Amniotic stem cell (primary cell): ENCODE results near the gene BCLAF1.
"Not testable (repeated sequence)": the region's sequence is repeated elsewhere in the genome, so short reads cannot be mapped to it uniquely, and the experiment has no call there.

Source experiments
- DNase-seq: peaks from one replicate; lab custom pipeline; 2025; lab: John Stamatoyannopoulos, UW

The BCLAF1 gene

DNA sequence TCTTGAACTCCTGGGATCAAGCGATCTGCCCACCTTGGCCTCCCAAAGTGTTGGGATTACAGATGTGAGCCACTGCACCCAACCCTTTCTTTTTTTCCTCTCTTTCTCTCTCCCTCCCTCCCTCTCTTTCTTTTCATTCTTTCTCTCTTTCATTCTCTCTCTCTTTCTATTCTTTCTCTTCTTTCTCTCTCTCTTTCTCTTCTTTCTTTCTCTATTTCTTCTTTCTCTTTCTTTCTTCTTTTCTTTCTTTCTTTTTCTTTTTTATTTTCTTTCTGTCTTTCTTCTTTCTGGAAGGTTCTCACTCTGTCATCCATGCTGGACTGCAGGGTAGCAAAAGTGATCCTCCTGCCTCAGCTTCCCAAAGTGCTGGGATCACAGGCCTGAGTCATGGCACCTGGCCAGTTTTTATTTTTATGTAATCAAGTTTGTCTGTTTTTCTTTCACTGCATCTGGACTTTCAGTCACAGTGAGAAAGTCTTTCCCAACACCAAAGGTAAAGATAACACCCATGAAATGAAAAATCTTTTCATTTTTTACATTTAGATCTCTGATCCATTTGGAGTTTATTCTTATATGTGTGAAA is 20.2 kb upstream of the BCLAF1 start:
- DNase-seq = no peak

DNA sequence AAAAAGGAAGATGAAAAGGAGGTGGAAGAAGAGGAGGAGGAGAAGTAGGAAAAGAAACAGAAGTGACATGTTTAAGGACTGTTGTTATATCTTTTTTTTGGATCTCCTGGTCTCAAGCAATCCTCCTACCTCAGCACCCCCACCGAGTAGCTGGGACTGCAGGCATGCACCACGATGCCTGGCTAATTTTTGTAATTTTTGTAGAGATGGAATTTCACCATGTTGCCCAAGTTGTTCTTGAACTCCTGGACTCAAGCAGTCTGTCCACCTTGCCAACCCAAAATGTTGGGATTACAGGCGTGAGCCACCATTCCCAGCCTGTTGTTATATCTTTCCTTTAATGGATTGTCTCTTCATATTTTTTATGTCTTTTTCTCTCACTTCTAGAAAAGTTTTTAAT is 19.5 kb upstream of the BCLAF1 start:
- no peak for DNase-seq

- DNase-seq = not testable (repeated sequence)
Observed at GRCh38 chr6:136308469-136308868, 18.8 kb upstream of the BCLAF1 start.

GRCh38 chr6:136307351-136307750 is 17.7 kb upstream of the BCLAF1 start:
- no peak for DNase-seq

DNA sequence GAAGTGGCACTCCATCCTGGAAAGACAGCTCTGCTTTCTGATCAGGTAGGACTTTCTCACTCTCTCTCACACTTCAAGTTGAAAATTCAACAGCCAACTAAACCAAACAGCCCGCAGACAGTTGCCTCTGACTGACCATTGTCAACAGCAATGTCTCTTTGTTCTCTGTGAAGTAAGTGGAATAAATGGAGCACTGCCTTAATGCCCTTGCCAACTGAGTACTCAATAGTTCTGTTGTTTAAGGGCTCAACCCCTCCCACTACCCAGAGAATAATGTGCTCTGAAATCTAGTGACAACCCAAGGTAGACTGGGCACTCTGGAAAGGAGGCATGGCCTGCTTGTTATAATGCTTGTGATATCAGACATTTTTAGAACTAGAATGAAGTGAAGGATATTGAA is 16.8 kb upstream of the BCLAF1 start:
- no peak for DNase-seq

- no peak for DNase-seq
Observed at GRCh38 chr6:136304410-136304809, 14.8 kb upstream of the BCLAF1 start.

DNA sequence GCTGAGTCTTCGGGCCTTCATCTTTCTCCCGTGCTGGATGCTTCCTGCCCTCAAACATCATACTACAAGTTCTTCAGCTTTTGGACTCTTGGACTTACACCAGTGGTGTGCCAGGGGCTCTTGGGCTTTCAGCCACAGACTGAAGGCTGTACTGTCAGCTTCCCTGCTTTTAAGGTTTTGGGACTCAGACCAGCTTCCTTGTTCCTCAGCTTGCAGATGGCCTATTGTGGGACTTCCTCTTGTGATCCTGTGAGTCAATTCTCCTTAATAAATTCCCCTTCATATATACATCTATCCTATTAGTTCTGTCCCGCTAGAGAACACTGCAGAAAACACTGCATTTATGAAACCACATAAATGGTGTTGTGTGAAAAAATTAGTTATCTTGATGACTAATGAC is 13.9 kb upstream of the BCLAF1 start:
- DNase-seq = no peak

DNA sequence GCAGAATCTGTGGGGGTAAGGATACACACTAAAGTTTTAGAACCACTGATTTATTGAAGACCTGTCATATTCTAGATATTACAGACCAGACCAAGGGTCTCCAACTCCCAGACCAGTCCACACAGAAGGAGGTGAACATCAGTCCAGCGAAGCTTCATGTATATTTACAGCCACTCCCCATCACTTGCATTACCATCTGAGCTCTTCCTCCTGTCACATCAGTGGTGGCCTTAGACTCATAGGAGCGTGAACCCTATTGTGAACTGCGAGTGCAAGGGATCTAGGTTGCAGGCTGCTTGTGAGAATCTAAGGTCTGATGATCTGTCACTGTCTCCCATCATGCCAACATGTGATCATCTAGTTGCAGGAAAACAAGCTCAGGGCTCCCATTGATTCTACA is 5.0 kb upstream of the BCLAF1 start:
- DNase-seq = no peak

- DNase-seq = peak; percentile 38
Observed at GRCh38 chr6:136290410-136291010, 864 bp upstream of the BCLAF1 start.

DNA sequence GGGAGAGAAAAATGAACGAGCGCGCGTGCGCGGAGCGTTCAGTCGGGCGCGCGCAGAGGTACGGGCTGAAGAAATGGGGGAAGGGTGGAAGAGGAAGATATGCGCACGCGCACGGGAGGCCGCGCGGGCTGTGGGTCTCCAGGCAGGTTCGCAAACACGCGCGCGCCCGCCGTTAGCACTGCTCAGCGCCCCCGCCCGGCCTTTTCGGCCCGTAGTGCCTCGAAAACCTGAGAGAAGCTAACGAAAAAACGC is 393 bp downstream of the BCLAF1 start:
- peak; percentile 85 for DNase-seq

DNA sequence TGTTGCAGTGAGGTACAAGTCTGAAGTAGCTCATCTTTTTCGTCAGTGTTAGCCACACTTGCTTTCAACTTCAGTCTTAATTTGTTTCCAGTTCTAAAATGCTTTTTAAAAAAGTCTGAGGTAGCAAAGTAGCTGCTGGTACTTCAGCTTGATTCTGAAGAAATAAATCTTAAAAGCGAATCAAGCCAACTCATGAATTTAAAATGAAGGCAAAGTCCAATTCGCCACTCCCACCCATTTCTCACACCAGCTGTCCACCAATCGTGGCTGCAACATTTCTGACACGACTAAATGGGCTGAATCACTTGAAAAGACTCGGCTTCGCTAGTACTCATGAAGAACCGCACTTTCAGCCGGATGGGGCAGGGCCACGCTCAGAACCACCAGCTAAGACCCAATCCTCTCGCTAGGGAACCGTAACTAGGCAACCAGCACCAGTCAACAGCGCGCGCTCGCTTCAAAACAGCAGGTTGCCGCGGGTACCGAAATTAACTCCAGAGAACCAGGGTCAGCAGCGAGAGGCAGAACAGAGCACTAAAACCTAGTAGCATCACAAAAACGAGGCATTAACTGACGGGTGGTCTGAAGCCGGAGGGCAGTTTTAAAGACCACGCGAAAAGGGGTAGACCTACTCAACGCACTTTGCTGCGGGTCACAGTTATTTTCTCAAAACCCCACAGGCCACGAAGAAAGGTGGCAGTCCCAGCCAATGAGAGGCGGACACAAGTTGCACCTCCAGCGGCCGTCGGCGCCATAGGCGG is 900 bp downstream of the BCLAF1 start:
- DNase-seq = peak; percentile 93

DNA sequence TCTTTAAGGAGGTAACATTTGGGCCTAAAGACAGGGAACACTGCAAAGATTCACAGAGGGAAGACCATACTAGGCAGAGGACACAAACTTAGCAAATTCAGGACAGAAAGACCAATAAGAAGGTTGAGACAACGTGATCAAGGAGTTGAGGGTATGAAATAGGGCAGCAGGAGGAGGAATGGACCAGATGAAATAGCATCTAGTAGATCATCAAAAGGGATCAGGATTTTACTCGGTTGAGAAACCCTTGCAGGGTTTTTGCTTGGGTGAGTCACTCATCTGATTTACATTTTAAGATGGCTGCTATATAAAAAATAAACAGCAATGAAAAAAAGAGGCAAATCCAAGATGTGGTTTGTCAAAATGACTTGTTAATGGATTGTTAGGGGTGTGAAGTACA is 4.7 kb downstream of the BCLAF1 start:
- DNase-seq = peak; percentile 5

DNA sequence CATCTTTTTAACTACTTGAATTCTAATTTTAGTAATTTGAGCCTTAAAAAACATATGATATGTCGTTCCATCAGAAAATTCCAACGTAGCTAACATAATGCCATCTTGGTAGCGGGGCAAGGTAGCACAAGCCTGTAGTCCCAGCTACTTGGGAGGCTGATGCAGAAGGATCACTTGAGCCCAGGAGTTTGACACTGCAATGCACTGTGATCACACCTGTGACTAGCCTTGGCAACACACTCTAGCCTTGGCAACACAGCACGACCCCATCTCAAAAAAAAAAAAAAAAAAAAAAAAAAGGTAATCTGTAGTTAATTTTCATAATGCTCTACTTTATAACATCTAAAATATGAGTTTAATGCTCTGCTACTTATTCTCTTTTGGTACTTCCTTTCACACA is 6.7 kb downstream of the BCLAF1 start:
- no peak for DNase-seq

DNA sequence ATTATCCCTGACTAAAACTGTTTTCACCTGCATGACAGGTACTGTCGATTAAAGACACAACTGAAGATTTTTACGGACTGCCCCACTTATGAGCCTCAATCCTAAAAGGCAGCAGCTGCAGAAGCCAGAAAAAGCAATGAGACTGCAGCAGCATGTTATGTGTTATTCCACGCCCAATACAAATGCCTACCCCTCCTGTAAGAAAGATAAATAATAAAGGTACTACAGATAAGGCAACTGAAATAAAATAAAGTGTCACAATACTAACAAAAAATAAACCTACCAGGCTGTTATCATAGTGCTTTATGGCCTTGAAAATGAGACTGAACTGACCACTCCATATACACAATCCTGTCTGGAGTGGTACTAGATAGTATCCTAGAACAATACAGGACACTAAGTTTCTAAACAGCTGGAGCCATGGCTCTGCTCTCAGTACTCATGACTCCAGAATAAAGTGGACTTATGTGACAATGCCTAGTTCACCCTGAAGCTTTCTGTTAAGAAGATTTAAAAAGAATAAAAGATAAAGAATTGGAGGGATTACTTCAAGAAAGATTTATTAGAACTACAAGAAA is 9.5 kb downstream of the BCLAF1 start:
- DNase-seq = no peak

GRCh38 chr6:136274062-136274461 is 15.6 kb downstream of the BCLAF1 start:
- no peak for DNase-seq

DNA sequence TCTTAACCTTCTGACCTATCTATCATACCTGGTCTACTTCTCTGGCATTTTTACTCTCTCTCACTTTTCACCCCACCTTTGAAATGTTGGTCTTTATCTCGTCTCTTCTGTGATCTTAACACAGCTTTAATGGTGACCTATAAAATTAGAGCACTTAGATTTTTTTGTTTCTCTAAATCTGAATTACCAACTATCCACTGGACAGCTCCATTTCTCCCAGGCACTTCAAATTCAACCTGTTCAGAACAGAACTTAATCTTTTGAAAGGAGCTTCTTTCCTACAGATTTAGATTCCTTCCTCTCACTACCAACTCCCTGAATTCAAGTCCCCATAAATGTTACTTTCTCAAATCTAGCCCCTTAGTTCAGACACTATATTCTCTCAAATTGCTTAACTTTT is 24.5 kb downstream of the BCLAF1 start:
- DNase-seq = no peak

GRCh38 chr6:136262940-136263339 is 26.7 kb downstream of the BCLAF1 start:
- DNase-seq = no peak

DNA sequence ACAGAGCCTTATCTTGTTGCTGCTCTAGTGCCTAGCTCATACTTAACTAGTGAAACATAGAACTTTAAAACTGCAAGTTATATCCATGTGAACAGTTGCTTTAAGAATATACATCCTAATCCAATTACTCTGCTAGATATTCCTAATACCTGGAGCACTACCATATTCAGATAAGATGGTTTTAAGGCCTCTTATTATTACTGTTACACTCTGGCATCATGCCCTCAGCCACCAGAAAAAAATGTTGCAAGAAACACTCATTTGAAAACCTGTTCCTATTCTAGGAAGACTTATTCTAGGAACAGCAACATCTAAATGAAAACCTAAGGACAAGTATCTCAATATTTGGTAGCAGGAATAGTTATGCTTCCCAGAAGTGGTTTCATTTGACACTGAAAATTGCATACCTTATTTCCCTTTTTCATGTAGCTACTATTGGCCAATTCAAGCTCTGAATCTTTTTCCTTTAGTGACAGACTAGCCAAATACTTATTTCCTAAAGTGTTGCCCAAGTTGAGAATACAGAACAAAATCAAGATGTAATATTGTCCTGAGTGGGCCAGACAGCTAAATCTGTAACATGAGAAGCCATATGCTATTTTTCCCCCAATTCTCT is 34.7 kb downstream of the BCLAF1 start:
- no peak for DNase-seq

DNA sequence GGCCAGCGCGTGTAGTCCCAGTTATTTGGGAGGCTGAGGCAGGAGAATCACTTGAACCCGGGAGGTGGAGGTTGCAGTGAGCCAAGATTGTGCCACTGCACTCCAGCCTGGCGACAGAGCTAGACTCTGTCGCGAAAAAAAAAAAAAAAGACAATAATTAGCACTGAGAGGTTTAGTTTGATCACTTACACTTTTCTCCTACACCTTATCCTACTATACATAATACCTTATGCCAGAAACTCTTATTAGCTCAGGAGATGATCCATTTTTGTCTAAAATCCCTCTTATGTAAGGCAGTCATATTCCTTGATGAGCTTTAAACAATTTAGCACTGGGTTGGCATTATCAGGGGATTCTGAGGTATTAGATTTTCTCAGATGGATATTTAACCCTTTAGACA is 35.9 kb downstream of the BCLAF1 start:
- no peak for DNase-seq

DNA sequence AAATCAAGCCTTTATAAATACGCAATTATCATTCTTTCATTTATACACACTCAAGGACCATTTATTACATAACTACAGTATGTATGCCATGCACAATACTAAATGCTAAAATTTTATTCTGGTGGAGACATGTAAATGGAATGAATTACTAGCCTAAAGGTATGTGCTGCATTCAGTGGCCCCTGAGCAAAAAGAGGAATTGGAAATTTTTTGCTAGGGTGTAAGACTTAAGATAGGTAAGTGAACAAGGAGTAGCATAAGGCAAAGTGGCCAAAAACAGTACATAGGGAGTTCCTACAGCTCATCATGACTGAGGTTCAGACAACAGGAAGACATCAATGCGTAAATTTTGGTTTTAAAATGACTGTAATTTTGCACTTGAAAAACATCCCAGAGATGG is 37.2 kb downstream of the BCLAF1 start:
- no peak for DNase-seq

GRCh38 chr6:136251394-136251793 is 38.3 kb downstream of the BCLAF1 start:
- DNase-seq = no peak

DNA sequence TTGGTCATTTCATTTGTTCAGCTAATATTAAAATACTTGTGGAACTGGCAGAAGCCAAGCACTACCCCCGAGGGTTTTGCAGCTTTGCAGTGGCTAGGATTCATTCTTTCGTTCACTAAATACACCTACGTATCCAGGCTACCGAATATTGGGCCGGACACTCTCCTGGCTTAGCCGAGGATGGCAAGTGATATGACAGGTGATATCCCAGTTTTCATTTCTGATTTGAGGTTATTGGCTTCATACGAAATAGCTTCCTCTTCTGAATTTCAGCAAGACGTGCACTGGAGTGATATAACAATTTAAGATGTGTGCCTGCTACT is 39.0 kb downstream of the BCLAF1 start:
- DNase-seq = no peak
